H1 (cell line): ENCODE results near the gene RORB. TPM values are rescaled to one million over a fixed set of nuclear protein-coding genes. Genes with fewer than 3 reads are reported as not detected.

Source experiments
- CTCF ChIA-PET: fragments of 300-600 bp; sonication (Branson Sonifier 250); formaldehyde crosslinking; loops from one replicate; lab custom pipeline; 2021; ENCODE audit not compliant: partially characterized antibody; lab: Charles Lee
- POLR2A ChIA-PET: fragments of 300-600 bp; sonication (Branson Sonifier 250); formaldehyde crosslinking; loops from one replicate; lab custom pipeline; 2021; ENCODE audit warnings: inconsistent platforms; ENCODE audit not compliant: partially characterized antibody; lab: Charles Lee
- DNase-seq, 2 experiments: peaks; one replicate each; pipeline versions ENCODE4 v3.0.0 to v3.0.0-alpha.2; 2010 to 2022; ENCODE audit warnings: low spot score in 2 of 2, low read depth in 1 of 2, mixed read lengths in 1 of 2
- FAIRE-seq: peaks from 2 replicates; lab custom pipeline; 2011; peaks lifted over from hg19 to GRCh38; lab: Jason Lieb, UNC
- H2AFZ ChIP-seq: 2 replicates; pipeline ENCODE4 v1.8.1; 2012; ENCODE audit warnings: low read length, inconsistent platforms
- H2AK5ac ChIP-seq: 2 replicates; pipeline ENCODE4 v1.6.1; 2013; ENCODE audit warnings: low read depth, low read length
- H2BK120ac ChIP-seq: replicated peaks from 2 replicates; pipeline ENCODE3; 2013; ENCODE audit warnings: low read depth, low read length, inconsistent platforms
- H2BK12ac ChIP-seq: 2 replicates; pipeline ENCODE4 v1.6.1; 2013; ENCODE audit warnings: low read depth, low read length
- H2BK15ac ChIP-seq: 2 replicates; pipeline ENCODE4 v1.6.1; 2013; ENCODE audit warnings: low read length
- H2BK20ac ChIP-seq: 2 replicates; pipeline ENCODE4 v1.6.1; 2013; ENCODE audit warnings: low read length
- H2BK5ac ChIP-seq: 2 replicates; pipeline ENCODE4 v1.6.1; 2013; ENCODE audit warnings: low read depth, low read length
- H3K14ac ChIP-seq: 2 replicates; pipeline ENCODE4 v1.6.1; 2013; ENCODE audit warnings: inconsistent platforms; ENCODE audit not compliant: insufficient read length
- H3K18ac ChIP-seq: 2 replicates; pipeline ENCODE4 v1.6.1; 2013; ENCODE audit warnings: low read length; ENCODE audit errors: extremely low read depth
- H3K23ac ChIP-seq: 2 replicates; pipeline ENCODE4 v1.6.1; 2013; ENCODE audit warnings: inconsistent platforms; ENCODE audit not compliant: insufficient read length
- H3K23me2 ChIP-seq: 2 replicates; pipeline ENCODE4 v1.6.1; 2013; ENCODE audit warnings: low read depth, low read length
- H3K27ac ChIP-seq: 2 replicates; pipeline ENCODE4 v1.6.1; 2011; ENCODE audit warnings: low read depth, low read length, inconsistent platforms
- H3K27me3 ChIP-seq, 4 experiments: replicated peaks in 1 of 4; 1 replicate in 1 of 4; 2 replicates in 3 of 4; pipeline versions ENCODE4 v1.6.1 to v1.8.1; 2011 to 2013; ENCODE audit warnings: low read length in 3 of 4, mild to moderate bottlenecking in 3 of 4, inconsistent platforms in 2 of 4, mixed read lengths in 2 of 4, moderate library complexity in 1 of 4; ENCODE audit not compliant: control insufficient read depth in 3 of 4, insufficient read depth in 3 of 4; ENCODE audit errors: extremely low read depth in 1 of 4
- H3K36me3 ChIP-seq, 4 experiments: 2 replicates each; pipeline versions ENCODE4 v1.6.1 to v1.8.1; 2011 to 2013; ENCODE audit warnings: mild to moderate bottlenecking in 4 of 4, low read length in 3 of 4, moderate library complexity in 2 of 4, control low read depth in 1 of 4, inconsistent platforms in 1 of 4; ENCODE audit not compliant: insufficient read depth in 4 of 4, control insufficient read depth in 2 of 4
- H3K4ac ChIP-seq: replicated peaks from 2 replicates; pipeline ENCODE3; 2013; ENCODE audit warnings: low read length, low read depth, mixed read lengths, inconsistent platforms; ENCODE audit not compliant: insufficient read length
- H3K4me1 ChIP-seq, 4 experiments: replicated peaks in 1 of 4; 1 replicate in 1 of 4; 2 replicates in 3 of 4; pipeline versions ENCODE4 v1.6.1 to v1.8.1; 2011 to 2013; ENCODE audit warnings: low read length in 3 of 4, inconsistent platforms in 2 of 4, mixed read lengths in 1 of 4; ENCODE audit not compliant: insufficient read depth in 4 of 4, control insufficient read depth in 3 of 4
- H3K4me2 ChIP-seq, 2 experiments: 2 replicates each; pipeline versions ENCODE4 v1.6.1 to v1.8.1; 2011 to 2013; ENCODE audit warnings: low read depth in 2 of 2, low read length in 2 of 2, control low read depth in 1 of 2, inconsistent platforms in 1 of 2, mild to moderate bottlenecking in 1 of 2; ENCODE audit not compliant: insufficient read depth in 1 of 2
- H3K4me3 ChIP-seq, 4 experiments: fragments of 200-600, 300-600 bp in 1 of 4; sonication (generic), shearing (Covaris generic), sonication (Bioruptor Twin) in 1 of 4; 2 replicates each; pipeline versions ENCODE4 v1.5.1 to v1.8.1; 2011 to 2016; ENCODE audit warnings: low read length in 4 of 4, low read depth in 3 of 4, control low read depth in 2 of 4, inconsistent platforms in 2 of 4, mild to moderate bottlenecking in 2 of 4, mixed read lengths in 1 of 4, moderate library complexity in 1 of 4; ENCODE audit not compliant: insufficient read depth in 2 of 4; ENCODE audit errors: extremely low read depth in 1 of 4
- H3K56ac ChIP-seq: replicated peaks from 2 replicates; pipeline ENCODE3; 2013; ENCODE audit warnings: low read depth, mild to moderate bottlenecking, mixed read lengths, low read length, inconsistent platforms; ENCODE audit not compliant: insufficient read length
- H3K79me1 ChIP-seq: 2 replicates; pipeline ENCODE4 v1.6.1; 2013; ENCODE audit warnings: low read depth, low read length, control low read depth
- H3K79me2 ChIP-seq, 2 experiments: 2 replicates each; pipeline versions ENCODE4 v1.6.1 to v1.8.1; 2012 to 2013; ENCODE audit warnings: low read length in 2 of 2, mild to moderate bottlenecking in 2 of 2, inconsistent platforms in 1 of 2; ENCODE audit not compliant: insufficient read depth in 2 of 2, control insufficient read depth in 1 of 2
- H3K9ac ChIP-seq, 4 experiments: replicated peaks in 1 of 4; 1 replicate in 1 of 4; 2 replicates in 3 of 4; pipeline versions ENCODE4 v1.6.1 to v1.8.1; 2011 to 2013; ENCODE audit warnings: low read depth in 3 of 4, low read length in 3 of 4, control low read depth in 2 of 4, mild to moderate bottlenecking in 2 of 4, moderate library complexity in 2 of 4, inconsistent platforms in 1 of 4; ENCODE audit errors: extremely low read depth in 1 of 4
- H3K9me3 ChIP-seq, 2 experiments: 2 replicates each; pipeline versions ENCODE4 v1.6.1 to v1.8.1; 2012 to 2013; ENCODE audit warnings: mild to moderate bottlenecking in 2 of 2, moderate library complexity in 2 of 2, control low read depth in 1 of 2, inconsistent platforms in 1 of 2, low read depth in 1 of 2, low read length in 1 of 2, mixed read lengths in 1 of 2; ENCODE audit not compliant: insufficient read depth in 2 of 2
- H4K20me1 ChIP-seq, 2 experiments: replicated peaks in 1 of 2; 2 replicates each; pipeline versions ENCODE3 to v1.8.1; 2011 to 2013; ENCODE audit warnings: inconsistent platforms in 2 of 2, low read length in 2 of 2, mild to moderate bottlenecking in 1 of 2; ENCODE audit not compliant: insufficient read depth in 2 of 2, control insufficient read depth in 1 of 2
- H4K5ac ChIP-seq: 2 replicates; pipeline ENCODE4 v1.6.1; 2013; ENCODE audit warnings: low read length, low read depth, mixed read lengths, inconsistent platforms; ENCODE audit not compliant: insufficient read length
- H4K8ac ChIP-seq: 2 replicates; pipeline ENCODE4 v1.8.0; 2013; ENCODE audit warnings: mild to moderate bottlenecking, moderate library complexity, low read length, inconsistent platforms; ENCODE audit not compliant: insufficient read depth; ENCODE audit errors: extremely low read depth
- H4K91ac ChIP-seq: replicated peaks from 2 replicates; pipeline ENCODE3; 2013; ENCODE audit warnings: low read length, mixed read lengths, inconsistent platforms; ENCODE audit not compliant: insufficient read length
- SIX5 ChIP-seq: IDR thresholded peaks from 2 replicates; pipeline ENCODE4 v1.6.1; 2011; ENCODE audit warnings: mild to moderate bottlenecking, low read depth, low read length
- WGBS, 2 experiments: shearing (Covaris generic) in 1 of 2; methylation state at CpG; one replicate each; pipeline versions ENCODE4 v1.1.6 to v1.1.7; 2013 to 2015; ENCODE audit warnings: low lambda C conversion rate in 2 of 2, mixed read lengths in 2 of 2, inconsistent platforms in 1 of 2, low coverage in 1 of 2, missing lambda C conversion rate in 1 of 2; ENCODE audit not compliant: insufficient replicate concordance in 2 of 2, insufficient coverage in 1 of 2, insufficient read length in 1 of 2; ENCODE audit errors: extremely low coverage in 1 of 2, missing lambda C conversion rate in 1 of 2; 5-methylcytosine and 5-hydroxymethylcytosine counted together
- polyA plus RNA-seq, 7 experiments: library from polyadenylated mRNA; depleted of rRNA in 3 of 7; stranded (reverse) in 5 of 7; unstranded in 2 of 7; fragments of >200 nt in 5 of 7; fragments of 200-250 nt in 2 of 7; gene quantifications; 1 replicate in 5 of 7; 2 replicates in 1 of 7; 4 replicates in 1 of 7; pipeline versions ENCODE4 v1.2.1 to v1.2.3, GENCODE V29; 2011 to 2013; ENCODE audit warnings: missing spikeins in 2 of 7, mixed read lengths in 2 of 7
- total RNA-seq: library from RNA; stranded (reverse); fragmentation: NEBNext Ultra II Directional; extraction: Animal tissue kit (Norgen Biotek cat#: 25700); gene quantifications from 2 replicates; pipeline ENCODE4 v1.2.1, GENCODE V29; 2021

The RORB gene
- total and polyA plus RNA-seq, 2 of the 8 experiments (the other 6 are each of a cell fraction or from before 2014, with no cell fraction given): 2.3 to 7.1 TPM

DNA sequence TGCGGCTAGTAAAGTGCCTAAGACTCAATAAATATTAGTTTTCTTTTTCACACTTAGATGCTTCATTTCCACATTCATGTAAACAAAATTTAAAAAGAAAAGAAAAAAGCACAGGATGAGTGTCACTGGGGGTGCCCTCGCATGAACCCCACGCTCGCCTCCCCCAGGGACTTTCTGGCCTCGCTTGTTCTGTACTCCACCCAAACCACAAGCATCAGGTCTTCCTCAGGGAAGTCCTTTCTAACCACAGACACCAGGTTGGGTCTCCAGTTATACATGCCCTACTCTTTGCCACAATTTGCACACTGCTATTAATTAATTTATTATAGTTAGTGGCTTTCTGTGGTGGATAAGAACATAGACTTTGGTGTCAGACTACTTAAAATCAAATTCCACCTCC lies 92.4 kb downstream of the RORB start:
- Histone ChIP-seq H3K36me3 (no peaks in the 10 kb centered on the region), H3K23ac (no peak overlapping the region), H3K27me3 (no peaks in the 10 kb centered on the region), H3K4ac (no peak overlapping the region), H3K56ac (no peak overlapping the region), H2AFZ (no peak overlapping the region), H2BK12ac (no peak overlapping the region), H4K91ac (no peak overlapping the region), H3K79me2 (no peaks in the 10 kb centered on the region), H2BK120ac (no peak overlapping the region), H2BK20ac (no peak overlapping the region), H3K4me3 (no peak overlapping the region), H3K18ac (no peak overlapping the region), H3K79me1 (no peaks in the 10 kb centered on the region), H2AK5ac (no peak overlapping the region), H2BK5ac (no peak overlapping the region), H3K4me2 (no peak overlapping the region), H4K8ac (no peak overlapping the region), H3K27ac (no peak overlapping the region), H2BK15ac (no peak overlapping the region), H3K14ac (no peak overlapping the region), H3K9me3 (no peaks in the 10 kb centered on the region), H3K23me2 (no peaks in the 10 kb centered on the region), H3K9ac (no peak overlapping the region), H3K4me1 (no peaks in the 10 kb centered on the region), H4K20me1 (peaks cover 0 to 1% of the 10 kb centered on the region in 2 experiments), H4K5ac (no peak overlapping the region)
- DNase-seq (no peak), FAIRE-seq (no peak)
- ChIA-PET POLR2A (no interaction called here), CTCF (no interaction called here)
- 95% methylated on average over 5 of the region's 5 CpGs; no CpG with 5 or more reads in 1 of the 2 experiments for WGBS, 2 experiments
- no peak for TF ChIP-seq SIX5
